Measurements from ENCODE around the gene HES1.

The HES1 gene

DNA sequence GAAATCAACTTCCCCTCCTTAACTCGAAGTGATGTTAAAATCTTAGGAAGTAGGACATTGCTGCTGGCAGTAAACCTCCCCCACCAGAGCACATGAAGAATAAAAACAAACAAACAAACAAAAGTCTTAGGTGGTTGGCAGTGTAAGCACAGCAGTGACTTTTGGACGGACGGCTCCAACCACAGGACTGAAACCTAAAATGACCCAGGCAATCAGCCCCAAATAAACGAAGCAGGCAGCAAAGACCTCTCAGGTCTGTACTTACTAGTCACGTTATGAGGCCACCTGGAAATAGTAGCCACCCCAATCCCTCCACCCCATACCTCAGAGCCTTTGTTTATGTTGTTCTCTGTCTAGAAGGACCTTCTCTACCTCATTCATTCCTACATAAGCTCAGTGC lies 33.5 kb upstream of the HES1 start:
- no peak for DNase-seq (ENCODE audit: low read depth in 2 of 2)

DNA sequence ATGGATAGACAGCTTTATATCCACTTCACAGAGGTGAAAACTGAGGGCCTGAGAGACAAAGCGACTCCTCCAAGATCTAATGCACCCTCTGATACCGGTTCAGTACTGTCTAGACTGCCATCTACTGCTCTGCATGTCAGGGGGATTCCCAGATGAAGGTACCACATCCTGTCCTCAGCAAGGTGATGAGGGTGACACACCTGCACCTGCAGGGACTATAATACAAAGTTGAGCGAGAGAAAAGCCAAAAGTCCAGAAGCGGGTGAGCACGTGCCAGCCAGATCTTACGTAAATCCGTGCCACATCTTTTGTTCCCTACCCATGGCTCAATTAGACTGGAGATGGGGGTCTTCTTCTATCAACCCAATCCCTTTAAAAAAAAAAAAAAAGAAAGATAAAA lies 32.4 kb upstream of the HES1 start:
- no peak for DNase-seq (ENCODE audit: low read depth in 2 of 2)

DNA sequence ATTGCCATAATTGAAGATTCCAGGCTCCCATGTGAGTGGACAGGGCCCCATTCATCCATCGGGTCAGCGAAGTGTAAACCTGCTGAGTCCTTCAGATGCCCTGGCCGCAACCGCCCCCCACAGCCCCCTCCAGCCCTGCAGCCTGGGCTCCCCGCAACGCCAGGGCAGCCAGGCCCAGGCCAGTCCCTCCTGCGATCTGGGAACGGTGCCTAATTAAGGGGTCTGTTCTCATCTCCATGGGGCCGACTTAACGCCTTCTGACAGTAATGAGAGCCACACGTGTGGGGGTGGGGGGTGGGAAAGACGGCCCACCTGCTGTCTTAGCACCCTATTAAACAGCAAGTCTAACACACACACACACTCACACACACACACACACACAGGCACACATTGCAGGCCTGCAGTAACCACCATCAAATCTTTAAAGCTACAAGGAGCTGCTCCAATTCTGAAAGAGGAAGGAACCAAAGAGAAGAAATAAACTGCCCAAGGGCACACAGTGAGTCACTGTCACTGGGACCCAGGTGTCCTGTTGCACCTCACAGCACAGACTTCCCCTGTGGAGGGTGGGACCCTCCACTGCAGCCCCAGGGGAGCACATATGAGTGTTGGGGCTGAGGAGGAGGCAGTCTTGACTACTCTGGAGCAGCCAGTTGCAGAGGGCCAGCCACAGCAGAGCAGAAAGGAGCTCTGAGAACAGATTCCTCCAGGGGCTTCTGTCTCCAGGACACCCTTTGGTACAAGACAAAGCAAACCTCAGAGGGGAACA lies 31.8 kb upstream of the HES1 start:
- DNase-seq (ENCODE audit: low read depth in 2 of 2) = no peak

DNA sequence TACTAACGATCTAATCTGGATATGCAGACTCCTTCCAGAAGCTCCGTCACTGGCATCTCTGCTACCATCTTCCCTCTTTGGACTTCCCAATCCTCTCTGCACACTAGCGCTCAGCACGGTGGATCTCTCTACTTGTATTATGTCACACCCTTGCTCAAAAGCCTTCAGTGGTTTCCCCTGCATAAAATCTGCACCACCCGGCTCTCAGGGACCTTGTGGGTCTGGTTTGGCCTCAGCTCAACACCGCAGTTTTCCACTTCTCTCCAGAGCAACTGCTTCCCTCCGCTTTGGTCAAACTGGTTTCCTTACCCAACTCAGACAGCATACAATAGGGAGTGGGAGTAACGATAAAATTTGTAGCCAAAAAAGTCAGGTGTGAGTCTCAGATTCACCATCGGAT lies 30.7 kb upstream of the HES1 start:
- no peak for DNase-seq (ENCODE audit: low read depth in 2 of 2)

DNA sequence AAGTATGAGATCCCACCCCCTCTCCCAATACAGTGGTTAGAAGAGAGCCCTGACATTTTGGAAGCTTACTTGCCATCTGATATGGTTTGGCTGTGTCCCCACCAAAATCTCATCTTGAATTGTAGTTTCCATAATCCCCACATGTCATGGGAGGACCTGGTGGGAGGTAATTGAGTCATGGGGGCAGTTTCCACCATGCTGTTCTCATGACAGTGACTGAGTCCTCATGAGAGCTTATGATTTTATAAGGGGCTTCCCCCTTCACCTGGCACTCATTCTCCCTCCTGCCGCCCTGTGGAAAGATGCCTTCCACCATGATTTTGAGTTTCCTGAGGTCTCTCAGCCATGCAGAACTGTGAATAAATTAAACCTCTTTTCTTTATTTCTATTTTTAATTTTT lies 28.8 kb upstream of the HES1 start:
- DNase-seq (ENCODE audit: low read depth in 2 of 2) = no peak

DNA sequence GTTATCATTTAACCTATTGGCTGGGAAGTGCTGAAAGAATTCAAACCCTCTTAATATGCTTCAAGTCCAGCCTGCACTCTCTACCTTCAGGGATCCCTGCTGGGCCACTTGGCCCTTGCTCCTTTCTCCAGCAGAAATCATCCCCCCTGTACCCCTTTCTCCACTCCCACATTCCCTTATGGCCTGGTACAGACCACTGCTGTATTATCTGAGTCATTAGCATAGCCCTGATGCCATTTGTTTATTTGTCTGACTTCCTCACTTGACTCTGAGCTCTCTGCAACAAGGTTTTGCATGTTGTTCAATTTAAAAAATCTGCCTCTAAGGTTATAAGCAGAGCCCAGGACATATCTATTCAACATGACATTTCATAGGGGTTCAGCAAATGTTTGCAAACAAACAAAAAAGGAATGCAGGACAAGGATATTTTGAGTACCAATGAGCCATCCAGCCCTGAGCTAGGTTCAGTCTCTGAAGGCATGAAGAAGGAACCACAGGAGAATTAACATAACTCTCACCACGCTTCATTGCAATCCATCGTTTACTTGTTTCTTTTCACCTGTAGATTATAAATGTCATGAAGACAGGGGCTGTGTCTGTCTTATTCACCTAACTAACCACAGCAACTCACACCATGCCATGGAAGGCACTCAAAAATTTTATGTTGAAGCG lies 26.6 kb upstream of the HES1 start:
- DNase-seq (ENCODE audit: low read depth in 2 of 2) = no peak

DNA sequence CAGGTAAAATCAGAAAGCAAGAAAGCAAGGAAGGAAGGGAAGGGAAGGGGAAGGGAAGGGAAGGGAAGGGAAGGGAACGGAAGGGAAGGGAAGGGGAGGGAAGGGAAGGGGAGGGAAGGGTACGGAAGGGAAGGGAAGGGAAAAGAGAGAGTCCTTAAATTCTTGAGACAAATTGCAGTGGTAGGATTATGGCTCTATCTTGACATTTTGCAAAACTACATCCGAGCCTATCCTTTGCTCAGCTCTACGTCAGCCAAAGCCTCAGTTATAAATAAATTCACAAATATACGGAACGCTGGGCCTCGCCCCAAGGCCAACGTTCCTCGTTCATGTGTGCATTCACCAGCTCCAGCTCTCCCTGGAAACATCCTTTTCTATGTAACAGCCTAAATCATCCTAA lies 25.5 kb upstream of the HES1 start:
- DNase-seq (ENCODE audit: low read depth in 2 of 2) = no peak

DNA sequence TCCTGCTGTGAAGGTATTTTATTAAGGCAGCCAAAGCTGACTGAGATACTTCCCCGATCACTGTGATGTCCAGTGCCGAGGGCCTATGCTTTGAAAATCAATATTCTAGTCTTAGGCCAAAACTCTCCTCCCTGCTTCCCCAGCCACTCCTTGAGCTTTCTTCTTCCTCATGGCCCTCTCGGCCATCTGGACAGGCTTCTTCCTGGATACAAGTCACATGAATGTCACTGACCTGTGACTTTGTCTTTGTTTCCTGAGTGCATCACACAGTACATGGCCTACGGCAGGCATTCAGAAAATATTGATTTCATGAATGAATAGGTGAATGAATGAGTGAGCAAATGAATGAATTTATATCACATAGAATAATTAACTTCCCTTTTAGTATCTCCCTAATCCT lies 24.6 kb upstream of the HES1 start:
- no peak for DNase-seq (ENCODE audit: low read depth in 2 of 2)

DNA sequence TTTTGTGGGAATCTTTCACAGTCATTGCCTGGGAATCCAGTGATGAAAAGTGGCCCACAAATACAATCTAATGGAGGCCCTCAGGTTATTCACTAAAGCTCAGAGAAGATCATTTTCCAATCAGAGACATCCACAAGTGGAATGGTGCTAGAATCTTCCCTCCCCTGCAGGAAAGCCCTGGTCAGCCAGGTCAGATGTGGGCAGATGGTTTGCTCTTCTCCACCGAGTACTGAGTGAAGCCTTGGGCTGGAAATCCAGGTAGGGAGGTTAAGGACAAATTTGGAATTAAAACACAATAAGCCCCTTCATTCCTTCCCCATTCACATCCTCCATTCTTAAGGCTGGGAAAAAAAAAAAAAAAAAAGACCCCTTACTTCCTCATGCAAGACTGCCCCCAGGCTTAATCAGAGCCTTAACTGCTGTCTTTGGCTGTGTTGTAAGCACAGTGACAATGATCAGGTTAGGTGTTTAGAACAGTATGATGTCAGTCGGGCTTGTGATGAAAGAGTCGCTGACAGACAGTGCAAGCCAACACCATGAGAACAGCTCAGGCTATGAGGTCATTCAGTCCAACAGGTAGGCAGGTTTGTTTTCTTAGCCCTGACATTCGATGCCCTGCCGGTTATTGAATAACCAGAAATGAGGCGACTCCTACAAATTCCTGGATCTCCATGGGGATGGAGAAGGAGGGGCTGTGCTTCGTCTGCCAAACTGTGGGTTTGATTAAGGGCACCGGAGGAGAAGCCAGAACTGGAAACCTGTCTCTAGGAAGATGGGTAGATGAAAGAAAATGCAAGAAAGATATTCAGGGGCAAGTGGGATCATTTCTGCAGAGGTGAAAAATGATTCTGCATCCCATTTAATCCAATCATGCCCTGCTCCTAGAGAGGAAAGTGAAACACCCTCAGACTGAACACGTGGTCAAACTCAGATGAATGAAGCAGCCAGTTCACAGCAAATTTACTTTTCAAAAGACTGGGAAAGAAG lies 23.5 kb upstream of the HES1 start:
- DNase-seq (ENCODE audit: low read depth in 2 of 2) = no peak

DNA sequence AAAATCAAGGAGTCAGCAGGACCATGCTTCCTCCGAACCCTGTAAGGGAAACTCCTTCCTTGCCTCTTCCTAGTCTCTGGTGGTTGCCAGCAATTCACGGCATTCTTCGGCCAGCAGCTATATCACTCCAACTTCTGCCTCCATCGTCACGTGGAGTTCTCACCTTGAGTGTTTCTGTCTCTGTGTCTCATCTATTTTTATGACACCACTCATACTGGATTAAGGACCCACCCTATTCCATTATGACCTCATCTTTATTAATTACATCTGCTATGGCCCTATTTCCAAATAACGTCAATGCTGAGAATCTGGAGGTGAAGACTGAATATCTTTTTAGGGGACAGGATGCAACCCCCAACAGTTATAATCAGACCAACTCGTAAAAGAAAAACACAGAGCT lies 21.8 kb upstream of the HES1 start:
- DNase-seq (ENCODE audit: low read depth in 2 of 2) = no peak

DNA sequence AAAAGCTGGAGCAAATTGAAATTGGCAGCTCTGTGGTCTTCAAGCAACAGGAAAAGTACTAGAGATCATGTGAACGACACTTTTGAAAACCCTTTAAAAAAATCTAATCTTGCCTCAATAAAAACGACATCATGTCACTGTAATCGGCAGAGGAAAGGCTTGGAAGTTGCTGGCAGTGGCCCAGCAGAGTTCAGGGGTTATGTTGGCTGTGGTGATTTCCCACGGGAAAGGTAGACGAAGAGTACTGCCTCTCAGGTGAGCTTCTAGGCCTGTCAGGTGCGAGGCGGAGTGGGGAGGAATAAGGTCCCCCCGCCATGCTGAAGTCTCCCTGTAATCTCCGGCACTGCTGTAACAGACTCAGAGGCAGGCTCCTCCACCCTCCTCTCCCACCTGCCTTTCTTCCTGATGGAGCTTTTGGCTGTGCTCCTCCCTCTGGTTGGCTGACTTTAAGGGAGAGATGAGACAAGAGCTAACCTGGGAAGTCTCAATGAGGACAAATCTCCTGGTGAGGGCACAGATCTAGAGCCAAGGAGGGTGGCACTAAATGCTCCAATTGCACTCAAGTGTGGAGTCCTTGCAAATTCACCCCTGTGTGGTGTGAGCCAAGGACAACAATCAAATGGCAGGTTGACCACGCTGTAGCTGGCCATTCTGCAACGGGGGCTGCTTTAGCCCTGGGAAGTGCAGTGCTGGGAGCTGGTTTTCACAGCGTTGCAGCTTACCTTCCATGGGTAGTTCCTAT lies 18.7 kb upstream of the HES1 start:
- DNase-seq (ENCODE audit: low read depth in 2 of 2) = no peak

DNA sequence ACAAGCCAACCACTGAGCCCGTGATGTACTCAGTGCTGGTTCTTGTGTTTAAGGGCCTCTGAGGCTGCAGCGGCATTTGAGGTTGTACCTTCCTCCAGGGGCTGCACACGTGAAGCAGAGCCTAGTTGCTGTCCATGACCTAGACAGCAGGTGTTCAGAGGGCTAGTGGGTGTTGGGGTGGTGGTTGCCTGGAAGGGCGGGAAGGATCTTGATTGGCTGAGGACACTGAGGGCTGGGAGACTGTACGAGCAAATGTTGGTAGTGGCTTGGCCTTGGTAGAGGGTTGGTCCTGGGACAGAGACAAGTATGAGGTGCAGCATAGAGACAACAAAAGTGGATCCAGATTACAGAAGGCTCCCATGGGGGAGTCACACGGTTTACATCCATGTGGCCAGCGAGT lies 17.0 kb upstream of the HES1 start:
- no peak for DNase-seq (ENCODE audit: low read depth in 2 of 2)

DNA sequence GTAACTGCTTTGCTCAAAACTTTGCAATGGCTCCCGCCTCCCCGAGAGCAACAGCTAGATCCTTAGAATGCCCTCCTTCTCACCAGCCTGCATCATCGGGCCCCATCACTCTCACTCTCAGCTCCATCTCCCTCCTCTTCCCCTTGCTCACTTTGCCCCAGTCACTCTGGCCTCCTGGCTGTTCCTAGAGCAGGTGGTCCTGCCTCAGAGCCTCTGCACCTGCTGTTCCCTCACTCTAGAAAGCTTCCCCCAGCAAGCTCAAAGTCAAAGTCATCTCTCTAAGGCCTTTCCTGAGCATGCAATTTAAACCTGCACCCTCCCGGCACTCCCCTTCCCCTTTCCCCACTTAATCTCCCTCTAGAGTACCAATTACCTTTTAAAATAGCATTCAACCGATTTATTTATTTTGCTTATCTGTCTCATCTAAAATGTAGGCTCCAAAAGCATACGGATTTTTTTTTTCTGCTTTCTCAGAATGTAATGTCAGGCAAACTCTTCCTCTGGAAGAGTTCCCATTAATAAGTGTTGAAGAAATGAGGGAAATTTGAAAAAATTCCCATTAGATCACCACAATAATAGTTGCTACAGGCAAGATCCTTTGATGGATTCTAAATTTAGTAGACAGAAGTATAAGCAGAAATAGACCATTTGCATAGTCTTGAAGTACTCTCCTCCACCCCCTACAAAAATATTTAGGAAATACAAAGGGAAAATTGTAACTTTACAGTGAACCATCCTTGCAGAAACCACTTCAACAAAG lies 15.9 kb upstream of the HES1 start:
- no peak for DNase-seq (ENCODE audit: low read depth in 2 of 2)

DNA sequence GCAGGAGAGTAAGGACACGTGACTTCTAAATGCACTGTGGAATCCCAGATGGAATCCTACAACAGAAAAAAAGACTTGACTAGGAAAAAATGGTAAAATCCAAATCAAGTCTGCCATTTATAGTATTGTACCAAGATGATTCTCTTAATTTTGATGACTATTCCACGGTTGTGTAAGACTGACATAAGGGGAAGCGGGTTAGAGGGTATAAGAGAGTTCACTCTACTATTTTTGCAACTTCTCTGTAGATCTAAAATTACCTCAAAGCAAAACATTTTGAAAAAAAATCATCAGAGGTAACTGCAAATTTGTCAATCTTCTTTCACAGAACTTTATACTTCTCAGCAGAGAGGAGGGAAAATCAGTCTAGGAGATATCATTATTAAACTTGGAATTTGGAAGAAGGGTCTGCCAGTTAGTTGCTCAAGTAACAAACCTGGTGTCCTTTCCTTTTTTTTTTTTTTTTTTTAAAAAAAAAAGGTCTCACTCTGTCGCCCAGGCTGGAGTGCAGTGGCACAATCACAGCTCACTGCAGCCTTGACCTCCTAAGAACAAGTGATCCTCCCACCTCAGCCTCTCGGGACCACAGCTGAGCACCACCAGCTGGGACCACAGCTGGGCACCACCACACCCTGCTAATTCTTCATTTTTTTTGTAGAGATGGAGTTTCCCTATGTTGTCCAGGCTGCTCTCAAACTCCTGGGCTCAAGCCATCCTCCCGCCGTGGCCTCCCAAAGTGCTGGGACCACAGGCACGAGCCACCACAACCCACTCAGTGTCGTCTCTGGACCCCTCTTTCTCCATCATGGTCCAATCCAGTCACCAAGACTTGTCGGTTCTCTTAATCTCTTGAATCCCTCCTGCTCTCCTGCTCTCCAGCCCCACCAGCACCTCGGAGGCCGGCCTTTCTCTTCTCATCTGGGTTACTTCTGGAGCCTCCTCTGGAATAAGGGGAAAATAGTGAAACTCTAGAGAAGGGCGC lies 14.9 kb upstream of the HES1 start:
- no peak for DNase-seq (ENCODE audit: low read depth in 2 of 2)

DNA sequence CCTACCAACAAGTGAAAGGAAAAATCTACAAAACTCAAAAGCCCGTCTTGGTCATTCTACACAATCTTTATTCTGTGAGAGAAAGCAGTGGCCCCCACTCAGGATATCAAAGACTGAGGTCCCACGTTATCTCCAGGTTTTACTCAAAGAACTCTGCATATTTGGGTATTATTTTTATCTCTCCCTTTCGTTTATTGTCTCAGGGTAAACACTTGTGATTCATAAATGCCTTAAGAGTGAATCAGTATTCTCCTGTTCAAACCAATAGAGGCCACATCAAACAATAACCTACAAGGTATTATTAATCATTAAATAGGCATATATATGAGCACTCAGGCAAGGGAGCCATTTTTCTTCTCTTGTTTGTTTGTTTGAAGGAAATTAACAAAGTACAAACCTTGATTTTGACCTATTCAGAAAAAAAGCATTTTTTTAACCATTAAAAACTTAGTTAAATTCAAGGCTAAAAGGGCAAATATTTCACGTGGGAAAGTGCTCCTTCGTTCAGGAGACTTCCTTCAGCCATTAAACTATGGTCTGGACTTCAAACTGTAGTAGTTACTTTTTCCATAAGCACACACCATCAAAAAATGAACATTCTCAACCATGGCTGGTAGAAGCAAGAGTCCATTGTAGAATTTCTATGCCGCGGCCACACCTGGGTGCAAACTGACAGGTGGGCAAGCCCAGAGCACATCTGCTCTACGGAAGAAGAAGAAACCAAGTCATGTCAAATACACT lies 13.9 kb upstream of the HES1 start:
- DNase-seq (ENCODE audit: low read depth in 2 of 2) = no peak

DNA sequence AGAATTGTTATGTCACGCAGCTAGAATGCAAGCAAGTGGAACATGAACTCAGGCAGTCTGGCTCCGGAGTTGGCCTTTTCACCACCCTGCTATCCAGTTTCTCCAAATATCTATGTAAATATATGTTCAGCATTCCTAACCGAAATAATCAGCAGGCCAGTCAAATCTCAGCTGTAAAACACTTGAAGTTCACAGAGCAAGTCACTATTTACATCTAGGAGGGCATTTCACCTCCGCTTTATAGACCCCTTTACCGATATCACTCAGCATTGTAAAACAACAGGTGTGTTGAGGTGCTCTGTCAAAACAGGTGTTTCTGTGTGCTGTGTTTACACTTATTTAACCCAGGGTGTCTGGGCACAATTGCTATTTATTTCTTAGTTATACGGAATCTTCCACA lies 12.2 kb upstream of the HES1 start:
- no peak for DNase-seq (ENCODE audit: low read depth in 2 of 2)

DNA sequence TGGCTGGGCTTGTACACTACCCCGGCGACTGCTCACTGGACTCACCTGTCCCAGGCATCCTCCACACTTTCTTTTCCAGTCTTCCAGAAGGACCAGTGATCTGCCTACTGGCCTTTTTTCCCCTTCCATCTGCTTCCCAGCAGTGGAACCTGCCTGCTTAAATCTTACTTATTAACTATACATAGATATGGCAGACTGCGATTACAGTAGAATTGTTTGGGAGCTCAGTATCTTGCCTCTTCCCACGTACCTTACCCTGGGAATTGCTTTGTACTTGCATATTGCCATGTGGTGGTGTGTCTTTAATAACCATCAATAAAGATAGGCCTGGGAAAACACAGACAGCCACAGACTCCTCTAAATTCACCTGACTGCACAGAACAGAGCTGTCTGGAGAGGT lies 11.8 kb upstream of the HES1 start:
- no peak for DNase-seq (ENCODE audit: low read depth in 2 of 2)

DNA sequence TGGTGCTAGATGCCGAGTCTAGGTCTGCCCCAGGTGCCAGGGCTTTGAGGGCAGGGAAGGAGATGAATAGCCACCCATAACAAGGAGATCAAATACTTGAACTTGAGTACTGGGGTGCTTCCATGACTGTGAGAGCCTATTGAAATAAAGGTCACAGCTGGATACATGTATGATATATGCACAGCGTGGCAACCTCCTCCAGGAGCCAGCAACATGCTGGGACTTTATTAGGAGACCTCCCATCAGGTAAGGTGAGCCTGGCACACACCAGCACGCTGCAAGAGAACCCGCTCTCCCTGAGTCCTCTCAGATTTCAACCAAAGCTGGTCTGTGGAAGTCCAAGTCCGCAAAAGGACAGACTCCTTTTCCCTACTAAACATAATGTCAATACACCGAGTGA lies 10.5 kb upstream of the HES1 start:
- no peak for DNase-seq (ENCODE audit: low read depth in 2 of 2)

DNA sequence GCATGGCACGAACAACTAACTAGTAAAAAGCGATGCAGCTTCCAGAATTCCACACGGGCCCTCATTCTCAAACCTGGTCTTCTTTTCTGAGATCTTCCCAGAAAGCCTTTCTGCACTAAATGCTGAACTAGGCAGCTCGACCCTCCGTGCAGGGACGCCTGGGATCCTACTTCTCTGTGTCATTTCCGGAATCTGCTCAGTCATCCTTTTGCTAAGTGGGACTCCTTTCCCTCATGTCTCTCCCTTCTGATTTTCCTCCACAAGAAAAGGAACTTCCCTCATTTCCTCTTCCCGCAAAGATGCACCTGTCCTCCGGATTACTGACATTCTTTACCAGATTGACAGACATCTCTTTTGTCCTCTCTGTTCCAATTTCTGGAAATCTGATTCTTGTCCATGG lies 9.2 kb upstream of the HES1 start:
- DNase-seq (ENCODE audit: low read depth in 2 of 2) = no peak
